ENCODE measurements around the gene CYP2A7. TPM values are rescaled to one million over a fixed set of nuclear protein-coding genes. Genes with fewer than 3 reads are reported as not detected.
"Not testable (repeated sequence)": the region's sequence is repeated elsewhere in the genome, so short reads cannot be mapped to it uniquely, and the experiment has no call there.

CYP2A7 gene
- total RNA-seq, 1 experiment from 2014 or later, result not detected

GRCh38 chr19:40862785-40863184 is 19.2 kb downstream of the CYP2A7 start:
- Mint-ChIP-seq H3K27me3 (ENCODE audit: unreplicated experiment) (no peaks in the 10 kb centered on the region), H3K9me3 (ENCODE audit: low read depth, unreplicated experiment) (no peaks in the 10 kb centered on the region), H3K27ac (ENCODE audit: unreplicated experiment) (peak overlapping the region; percentile 47), H3K4me3 (ENCODE audit: low read depth, unreplicated experiment) (no peak overlapping the region), H3K4me1 (ENCODE audit: low read depth, unreplicated experiment) (peaks cover 27% of the 10 kb centered on the region), H3K36me3 (ENCODE audit: insufficient read depth, unreplicated experiment) (no peaks in the 10 kb centered on the region)
- BruUV-seq (replicated peaks), result no TSS peak
- TF ChIP-seq CTCF (IDR thresholded peaks at IDR 0.05; ENCODE audit: unreplicated experiment), result no peak
- CTCF ChIA-PET, result interaction anchor here (0.7 to 1.2 kb wide), 2 partner anchors 14 to 442 kb away, joined by 3 to 7 read pairs; no protein-coding TSS in a partner anchor
- DNase-seq, result peak; percentile 44
- intact Hi-C loops (cut with micrococcal nuclease; ENCODE audit: unreplicated experiment), result no loop called here

GRCh38 chr19:40862333-40862732 is 19.7 kb downstream of the CYP2A7 start:
- DNase-seq, result peak; percentile 23
- no peak overlapping the region for H3K4me3 Mint-ChIP-seq (ENCODE audit: low read depth, unreplicated experiment)
- BruUV-seq (replicated peaks), result no TSS peak
- H3K27ac Mint-ChIP-seq (ENCODE audit: unreplicated experiment), result peak overlapping the region; percentile 47
- no peaks in the 10 kb centered on the region for H3K27me3 Mint-ChIP-seq (ENCODE audit: unreplicated experiment)
- intact Hi-C loops (cut with micrococcal nuclease; ENCODE audit: unreplicated experiment), result no loop called here
- CTCF ChIA-PET, result interaction anchor here (0.7 to 1.2 kb wide), 2 partner anchors 13 to 442 kb away, joined by 3 to 7 read pairs; no protein-coding TSS in a partner anchor
- peaks cover 27% of the 10 kb centered on the region for H3K4me1 Mint-ChIP-seq (ENCODE audit: low read depth, unreplicated experiment)
- no peaks in the 10 kb centered on the region for H3K9me3 Mint-ChIP-seq (ENCODE audit: low read depth, unreplicated experiment)
- TF ChIP-seq CTCF (IDR thresholded peaks at IDR 0.05; ENCODE audit: unreplicated experiment), result peak; percentile 33
- H3K36me3 Mint-ChIP-seq (ENCODE audit: insufficient read depth, unreplicated experiment), result no peaks in the 10 kb centered on the region

GRCh38 chr19:40858109-40858508 is 23.9 kb downstream of the CYP2A7 start:
- Mint-ChIP-seq H3K27me3 (ENCODE audit: unreplicated experiment) (no peaks in the 10 kb centered on the region), H3K9me3 (ENCODE audit: low read depth, unreplicated experiment) (no peaks in the 10 kb centered on the region), H3K36me3 (ENCODE audit: insufficient read depth, unreplicated experiment) (no peaks in the 10 kb centered on the region), H3K4me1 (ENCODE audit: low read depth, unreplicated experiment) (peaks cover 11% of the 10 kb centered on the region), H3K4me3 (ENCODE audit: low read depth, unreplicated experiment) (no peak overlapping the region), H3K27ac (ENCODE audit: unreplicated experiment) (no peak overlapping the region)
- DNase-seq, result no peak
- intact Hi-C loops (cut with micrococcal nuclease; ENCODE audit: unreplicated experiment), result no loop called here
- no peak for TF ChIP-seq CTCF (IDR thresholded peaks at IDR 0.05; ENCODE audit: unreplicated experiment)
- BruUV-seq (replicated peaks), result no TSS peak
- CTCF ChIA-PET, result no interaction called here

- not testable (repeated sequence) for H3K27ac Mint-ChIP-seq (ENCODE audit: unreplicated experiment)
Measured at GRCh38 chr19:40852467-40853152, 29.4 kb downstream of the CYP2A7 start.

GRCh38 chr19:40850277-40850676 is 31.8 kb downstream of the CYP2A7 start, which contains the start of gene CYP2A6:
Gene CYP2A6 (minus strand): TSS chr19:40850447. CDS start chr19:40850426, 21 bp downstream.
- DNase-seq; H3K9me3 Mint-ChIP-seq (ENCODE audit: low read depth, unreplicated experiment); H3K36me3 Mint-ChIP-seq (ENCODE audit: insufficient read depth, unreplicated experiment); H3K4me1 Mint-ChIP-seq (ENCODE audit: low read depth, unreplicated experiment); H3K27ac Mint-ChIP-seq (ENCODE audit: unreplicated experiment); H3K4me3 Mint-ChIP-seq (ENCODE audit: low read depth, unreplicated experiment); intact Hi-C loops (cut with micrococcal nuclease; ENCODE audit: unreplicated experiment); CTCF ChIA-PET; BruUV-seq (replicated peaks): not testable (repeated sequence)
- H3K27me3 Mint-ChIP-seq (ENCODE audit: unreplicated experiment), result peaks cover 65% of the 10 kb centered on the region

More at GRCh38 chr19:40852467-40853152, 29.4 kb downstream of the CYP2A7 start:
- peaks cover 45% of the 10 kb centered on the region for H3K27me3 Mint-ChIP-seq (ENCODE audit: unreplicated experiment)
- H3K4me3 Mint-ChIP-seq (ENCODE audit: low read depth, unreplicated experiment); DNase-seq; BruUV-seq (replicated peaks); intact Hi-C loops (cut with micrococcal nuclease; ENCODE audit: unreplicated experiment); H3K36me3 Mint-ChIP-seq (ENCODE audit: insufficient read depth, unreplicated experiment); CTCF ChIA-PET; H3K9me3 Mint-ChIP-seq (ENCODE audit: low read depth, unreplicated experiment); H3K4me1 Mint-ChIP-seq (ENCODE audit: low read depth, unreplicated experiment): not testable (repeated sequence)

GRCh38 chr19:40846722-40847121 is 35.3 kb downstream of the CYP2A7 start:
- DNase-seq; H3K36me3 Mint-ChIP-seq (ENCODE audit: insufficient read depth, unreplicated experiment); intact Hi-C loops (cut with micrococcal nuclease; ENCODE audit: unreplicated experiment); H3K27ac Mint-ChIP-seq (ENCODE audit: unreplicated experiment); BruUV-seq (replicated peaks); H3K4me1 Mint-ChIP-seq (ENCODE audit: low read depth, unreplicated experiment); H3K4me3 Mint-ChIP-seq (ENCODE audit: low read depth, unreplicated experiment); CTCF ChIA-PET; H3K9me3 Mint-ChIP-seq (ENCODE audit: low read depth, unreplicated experiment): not testable (repeated sequence)
- peaks cover 78% of the 10 kb centered on the region for H3K27me3 Mint-ChIP-seq (ENCODE audit: unreplicated experiment)

- peaks cover 47% of the 10 kb centered on the region for H3K27me3 Mint-ChIP-seq (ENCODE audit: unreplicated experiment)
- peaks cover 11% of the 10 kb centered on the region for H3K36me3 Mint-ChIP-seq (ENCODE audit: insufficient read depth, unreplicated experiment)
- H3K27ac Mint-ChIP-seq (ENCODE audit: unreplicated experiment); CTCF ChIA-PET; H3K4me1 Mint-ChIP-seq (ENCODE audit: low read depth, unreplicated experiment); DNase-seq; H3K9me3 Mint-ChIP-seq (ENCODE audit: low read depth, unreplicated experiment); BruUV-seq (replicated peaks); intact Hi-C loops (cut with micrococcal nuclease; ENCODE audit: unreplicated experiment); H3K4me3 Mint-ChIP-seq (ENCODE audit: low read depth, unreplicated experiment): not testable (repeated sequence)
Measured at GRCh38 chr19:40843653-40844052, 38.4 kb downstream of the CYP2A7 start.
